Vagina (tissue), 2 donors: ENCODE results near the gene MYLK.

Experiments used
- POLR2A ChIP-seq, 2 donors: fragments of 450-650 bp; IDR thresholded peaks; one replicate each; pipeline ENCODE4 v1.6.1; 2017; ENCODE audit warnings: antibody characterized with exemption in 2 of 2, mild to moderate bottlenecking in 2 of 2, moderate library complexity in 2 of 2
- POLR2AphosphoS5 ChIP-seq, 2 donors: sonication (generic); formaldehyde crosslinking; IDR thresholded peaks; one replicate each; pipeline ENCODE4 v1.9.0; 2017; ENCODE audit warnings: antibody characterized with exemption in 2 of 2, mild to moderate bottlenecking in 2 of 2, low read depth in 1 of 2; ENCODE audit not compliant: insufficient read depth in 1 of 2
- TF ChIP-seq, protein P1 (sequence below), 3 experiments: fragments of 450-650 bp in 2 of 3; fragments of 200-600 bp in 1 of 3; sonication (generic) in 1 of 3; IDR thresholded peaks; one replicate each; pipeline ENCODE4 v1.5.1; 2017 to 2019; ENCODE audit warnings: antibody characterized with exemption in 3 of 3, mild to moderate bottlenecking in 2 of 3, moderate library complexity in 2 of 3

DNA sequence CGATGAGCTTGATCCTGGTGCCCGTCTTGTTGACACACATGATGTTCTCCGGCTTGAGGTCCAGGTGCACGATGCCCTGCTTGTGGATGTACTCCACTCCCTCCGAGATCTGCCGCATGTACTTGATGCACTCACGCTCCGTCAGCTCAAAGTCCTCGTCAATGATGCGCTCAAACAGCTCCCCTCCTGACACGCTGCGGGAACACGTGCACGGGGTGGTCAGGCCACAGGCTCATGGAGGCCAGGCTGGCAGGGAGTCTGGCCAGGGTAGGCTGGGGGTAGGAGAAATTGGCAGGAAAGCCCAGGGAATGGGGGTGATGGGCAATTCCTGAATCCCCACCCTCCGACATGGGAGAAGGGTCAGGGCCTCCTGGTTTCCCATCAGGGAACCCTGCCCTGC is 243.8 kb downstream of the MYLK start:
- TF ChIP-seq, protein P1, sequence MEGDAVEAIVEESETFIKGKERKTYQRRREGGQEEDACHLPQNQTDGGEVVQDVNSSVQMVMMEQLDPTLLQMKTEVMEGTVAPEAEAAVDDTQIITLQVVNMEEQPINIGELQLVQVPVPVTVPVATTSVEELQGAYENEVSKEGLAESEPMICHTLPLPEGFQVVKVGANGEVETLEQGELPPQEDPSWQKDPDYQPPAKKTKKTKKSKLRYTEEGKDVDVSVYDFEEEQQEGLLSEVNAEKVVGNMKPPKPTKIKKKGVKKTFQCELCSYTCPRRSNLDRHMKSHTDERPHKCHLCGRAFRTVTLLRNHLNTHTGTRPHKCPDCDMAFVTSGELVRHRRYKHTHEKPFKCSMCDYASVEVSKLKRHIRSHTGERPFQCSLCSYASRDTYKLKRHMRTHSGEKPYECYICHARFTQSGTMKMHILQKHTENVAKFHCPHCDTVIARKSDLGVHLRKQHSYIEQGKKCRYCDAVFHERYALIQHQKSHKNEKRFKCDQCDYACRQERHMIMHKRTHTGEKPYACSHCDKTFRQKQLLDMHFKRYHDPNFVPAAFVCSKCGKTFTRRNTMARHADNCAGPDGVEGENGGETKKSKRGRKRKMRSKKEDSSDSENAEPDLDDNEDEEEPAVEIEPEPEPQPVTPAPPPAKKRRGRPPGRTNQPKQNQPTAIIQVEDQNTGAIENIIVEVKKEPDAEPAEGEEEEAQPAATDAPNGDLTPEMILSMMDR (IDR thresholded peaks at IDR 0.05), result no peak
- TF ChIP-seq POLR2AphosphoS5 (IDR thresholded peaks at IDR 0.05; ENCODE audit: insufficient read depth in 1 of 2, low read depth in 1 of 2), result no peak
- TF ChIP-seq POLR2A (IDR thresholded peaks at IDR 0.05), result no peak
